OCI-LY7 (cell line): Measurements from ENCODE around the gene TMIGD3. TPM values are rescaled to one million over a fixed set of nuclear protein-coding genes. Genes with fewer than 3 reads are reported as not detected.
A peak's percentile ranks its signal among the peaks of the same experiment; 100 is the strongest.

ENCODE experiments used
- BruUV-seq: library from RNA; stranded (reverse); fragments of 400-500 nt; replicated peaks from 2 replicates; lab custom pipeline; 2021; lab: Mats Ljungman, UMichigan
- CTCF ChIA-PET: fragments of 300-600 bp; sonication (Branson Sonifier 250); formaldehyde crosslinking; loops from one replicate; lab custom pipeline; 2022; ENCODE audit warnings: antibody characterized with exemption; ENCODE audit not compliant: unreplicated experiment; lab: Charles Lee
- POLR2A ChIA-PET: fragments of 300-600 bp; sonication (Branson Sonifier 250); formaldehyde crosslinking; loops from one replicate; lab custom pipeline; 2022; ENCODE audit warnings: antibody characterized with exemption; lab: Charles Lee
- DNase-seq: peaks from one replicate; pipeline ENCODE4 v3.0.0-alpha.2; 2015; ENCODE audit warnings: low spot score
- H2AFZ ChIP-seq: fragments of 200-600 bp; sonication (generic), shearing (Covaris generic); 2 replicates; pipeline ENCODE4 v1.6.1; 2014; ENCODE audit warnings: mild to moderate bottlenecking, antibody characterized with exemption, low read length, moderate library complexity
- H3K27ac ChIP-seq: fragments of 200-600 bp; sonication (generic); 2 replicates; pipeline ENCODE4 v1.5.1; 2014; ENCODE audit warnings: mixed run types, low read depth, mild to moderate bottlenecking, moderate library complexity, low read length, inconsistent platforms; ENCODE audit not compliant: poor library complexity, severe bottlenecking
- H3K36me3 ChIP-seq: fragments of 200-600 bp; sonication (generic); 2 replicates; pipeline ENCODE4 v1.6.1; 2014; ENCODE audit warnings: mild to moderate bottlenecking, antibody characterized with exemption, low read length, moderate library complexity, mixed read lengths; ENCODE audit not compliant: insufficient read depth
- H3K4me1 ChIP-seq: fragments of 200-600 bp; sonication (generic); 2 replicates; pipeline ENCODE4 v1.5.1; 2014; ENCODE audit warnings: mild to moderate bottlenecking, low read length; ENCODE audit not compliant: insufficient read depth, poor library complexity, severe bottlenecking
- H3K4me2 ChIP-seq: fragments of 200-600 bp; sonication (generic); 2 replicates; pipeline ENCODE4 v1.6.1; 2014; ENCODE audit warnings: mild to moderate bottlenecking, low read length
- H3K4me3 ChIP-seq: fragments of 200-600 bp; sonication (generic); 2 replicates; pipeline ENCODE4 v1.5.1; 2014; ENCODE audit warnings: mild to moderate bottlenecking, low read depth, low read length; ENCODE audit not compliant: poor library complexity, severe bottlenecking
- H3K79me2 ChIP-seq: fragments of 200-600 bp; sonication (generic); 2 replicates; pipeline ENCODE4 v1.6.1; 2016; ENCODE audit warnings: low read depth, mild to moderate bottlenecking, low read length, moderate library complexity, mixed read lengths; ENCODE audit not compliant: insufficient read depth
- H3K9me2 ChIP-seq: fragments of 200-600 bp; sonication (generic); 2 replicates; pipeline ENCODE4 v1.6.1; 2016; ENCODE audit warnings: mild to moderate bottlenecking, low read length, mixed read lengths; ENCODE audit not compliant: insufficient read depth
- H3K9me3 ChIP-seq: fragments of 200-600 bp; sonication (generic); 2 replicates; pipeline ENCODE4 v1.6.1; 2014; ENCODE audit warnings: mild to moderate bottlenecking, mixed run types, low read length, mixed read lengths
- H4K20me1 ChIP-seq: fragments of 200-600 bp; sonication (generic); 2 replicates; pipeline ENCODE4 v1.6.1; 2014; ENCODE audit warnings: mild to moderate bottlenecking, antibody characterized with exemption, low read length, moderate library complexity, mixed read lengths; ENCODE audit not compliant: insufficient read depth
- EZH2phosphoT487 ChIP-seq: fragments of 200-600 bp; sonication (generic); IDR thresholded peaks from 2 replicates; pipeline ENCODE4 v1.6.1; 2018; ENCODE audit warnings: low read depth, borderline replicate concordance, mild to moderate bottlenecking, mixed run types, antibody characterized with exemption, low read length, moderate library complexity, mixed read lengths
- intact Hi-C: fragments of 100-400 bp; cut with micrococcal nuclease; formaldehyde crosslinking; loops from one replicate; pipeline ENCODE4 v1.10.0; 2022; ENCODE audit not compliant: unreplicated experiment
- total RNA-seq, 2 experiments: library from RNA; depleted of rRNA in 1 of 2; stranded (reverse); fragments of >200 nt in 1 of 2; shearing (Covaris generic) in 1 of 2; gene quantifications; 2 replicates each; pipeline ENCODE4 v1.2.3, GENCODE V29; 2014 to 2022
- TF ChIP-seq, protein P1 (sequence below): fragments of 200-600 bp; sonication (generic); conservative IDR thresholded peaks from 2 replicates; pipeline ENCODE4 v1.5.1; 2014; ENCODE audit warnings: mild to moderate bottlenecking, antibody characterized with exemption, low read length, moderate library complexity, mixed read lengths

The TMIGD3 gene
- total RNA-seq, 2 experiments from 2014 or later, result not detected

DNA sequence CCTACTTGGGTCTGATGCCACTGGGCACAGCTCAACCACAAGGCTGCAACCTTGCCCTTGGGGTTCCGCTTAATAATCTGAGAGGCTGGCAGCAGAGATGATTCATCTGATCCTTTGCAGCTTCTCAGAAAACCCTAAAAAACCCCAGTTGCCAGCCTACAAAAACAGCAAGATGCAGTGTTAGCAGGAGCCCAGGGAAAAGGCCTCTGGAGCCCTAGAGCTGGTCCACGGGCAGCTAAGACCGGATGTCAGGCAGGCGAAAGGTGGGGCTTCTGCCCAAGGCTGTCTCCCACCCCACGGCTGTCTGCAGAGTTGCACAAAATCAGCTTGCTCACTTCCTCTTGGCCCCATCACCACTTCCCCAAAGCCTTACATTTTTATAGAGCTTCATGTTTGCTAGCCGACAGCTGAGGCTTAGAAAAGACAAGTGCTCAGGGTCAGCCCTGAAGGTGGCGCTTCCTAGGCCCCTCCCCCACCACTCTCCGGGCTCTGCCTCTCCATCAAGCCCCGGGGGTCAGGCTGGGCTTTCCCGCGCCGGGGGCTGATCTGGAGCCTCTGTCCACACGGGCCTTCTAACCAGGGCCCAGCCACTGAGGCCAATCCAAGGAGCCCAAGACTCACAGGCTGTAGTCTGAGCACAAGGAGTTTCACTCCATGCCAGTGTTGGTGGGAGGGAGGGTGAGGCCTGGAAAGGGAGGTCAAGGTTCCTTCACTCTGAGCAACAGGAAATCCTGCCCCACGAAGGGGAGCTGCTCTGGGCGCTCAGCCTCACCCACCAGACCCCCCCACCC is 4.2 kb upstream of the TMIGD3 start:
- peak; percentile 97 for DNase-seq
- Histone ChIP-seq H3K79me2 (no peaks in the 10 kb centered on the region), H3K9me2 (no peaks in the 10 kb centered on the region), H3K4me3 (peak overlapping the region; percentile 63), H2AFZ (peak overlapping the region; percentile 67), H3K27ac (peak overlapping the region; percentile 97), H3K9me3 (no peaks in the 10 kb centered on the region), H4K20me1 (no peaks in the 10 kb centered on the region), H3K4me1 (peaks cover 75% of the 10 kb centered on the region), H3K4me2 (peak overlapping the region; percentile 90), H3K36me3 (no peaks in the 10 kb centered on the region)
- ChIA-PET POLR2A (interaction anchor here (0.5 to 3.5 kb wide), 28 partner anchors 9 to 293 kb away, joined by 3 to 27 read pairs (median 5); partner anchors contain the start of genes DDX20, INKA2, RAP1A and WDR77), CTCF (interaction anchor here (0.6 to 2.3 kb wide), 19 partner anchors 9 to 287 kb away, joined by 3 to 15 read pairs (median 4); no protein-coding TSS in a partner anchor)
- TF ChIP-seq EZH2phosphoT487, result no peak
- TF ChIP-seq, protein P1, sequence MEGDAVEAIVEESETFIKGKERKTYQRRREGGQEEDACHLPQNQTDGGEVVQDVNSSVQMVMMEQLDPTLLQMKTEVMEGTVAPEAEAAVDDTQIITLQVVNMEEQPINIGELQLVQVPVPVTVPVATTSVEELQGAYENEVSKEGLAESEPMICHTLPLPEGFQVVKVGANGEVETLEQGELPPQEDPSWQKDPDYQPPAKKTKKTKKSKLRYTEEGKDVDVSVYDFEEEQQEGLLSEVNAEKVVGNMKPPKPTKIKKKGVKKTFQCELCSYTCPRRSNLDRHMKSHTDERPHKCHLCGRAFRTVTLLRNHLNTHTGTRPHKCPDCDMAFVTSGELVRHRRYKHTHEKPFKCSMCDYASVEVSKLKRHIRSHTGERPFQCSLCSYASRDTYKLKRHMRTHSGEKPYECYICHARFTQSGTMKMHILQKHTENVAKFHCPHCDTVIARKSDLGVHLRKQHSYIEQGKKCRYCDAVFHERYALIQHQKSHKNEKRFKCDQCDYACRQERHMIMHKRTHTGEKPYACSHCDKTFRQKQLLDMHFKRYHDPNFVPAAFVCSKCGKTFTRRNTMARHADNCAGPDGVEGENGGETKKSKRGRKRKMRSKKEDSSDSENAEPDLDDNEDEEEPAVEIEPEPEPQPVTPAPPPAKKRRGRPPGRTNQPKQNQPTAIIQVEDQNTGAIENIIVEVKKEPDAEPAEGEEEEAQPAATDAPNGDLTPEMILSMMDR, result no peak
- intact Hi-C loops, result loop anchor here (1.0 to 5.0 kb wide), 11 partner anchors 31 to 375 kb away; partner anchors contain the start of genes ATP5PB, DDX20, INKA2 and WDR77
- TSS peak; percentile 81 for BruUV-seq

DNA sequence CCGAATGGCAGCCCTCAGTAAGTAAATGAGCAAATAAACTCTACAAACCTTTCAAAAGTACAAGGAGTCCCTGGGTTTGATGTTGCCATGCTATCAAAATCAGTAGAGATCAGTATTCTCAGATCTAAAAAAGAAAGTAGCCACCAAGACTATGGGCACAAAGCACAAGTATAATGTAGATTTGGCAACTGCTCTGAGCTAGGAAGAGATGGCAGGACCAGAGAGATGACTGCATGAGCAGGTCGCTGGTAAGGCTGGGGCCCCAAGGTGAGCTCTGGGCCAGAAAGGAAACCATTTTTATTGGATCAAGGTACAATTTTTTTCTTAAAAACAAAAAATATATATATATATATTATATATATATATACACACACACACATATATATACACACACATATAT is 3.1 kb upstream of the TMIGD3 start:
- no peaks in the 10 kb centered on the region for H3K79me2 ChIP-seq
- POLR2A ChIA-PET, result interaction anchor here (0.5 to 3.5 kb wide), 19 partner anchors 8 to 944 kb away, joined by 3 to 27 read pairs (median 10); partner anchors contain the start of genes DDX20, INKA2, RAP1A and WDR77
- no peak for DNase-seq
- peaks cover 75% of the 10 kb centered on the region for H3K4me1 ChIP-seq
- BruUV-seq, result no TSS peak
- CTCF ChIA-PET, result interaction anchor here (1.7 to 2.3 kb wide), 3 partner anchors 8 to 153 kb away, joined by 4 to 15 read pairs (median 6); no protein-coding TSS in a partner anchor
- H3K9me2 ChIP-seq, result no peaks in the 10 kb centered on the region
- H3K4me2 ChIP-seq, result peak overlapping the region; percentile 74
- H3K4me3 ChIP-seq, result peak overlapping the region; percentile 33
- no peaks in the 10 kb centered on the region for H4K20me1 ChIP-seq
- peak overlapping the region; percentile 78 for H2AFZ ChIP-seq
- H3K9me3 ChIP-seq, result no peaks in the 10 kb centered on the region
- TF ChIP-seq EZH2phosphoT487, result no peak
- TF ChIP-seq, protein P1, result no peak
- peak overlapping the region; percentile 97 for H3K27ac ChIP-seq
- H3K36me3 ChIP-seq, result no peaks in the 10 kb centered on the region
- intact Hi-C loops, result loop anchor here (2.0 to 5.0 kb wide), 6 partner anchors 30 to 374 kb away; partner anchors contain the start of genes ATP5PB, INKA2 and WDR77
